Stomach (tissue), 9 donors: ENCODE measurements around the gene KLC4. TPM values are rescaled to one million over a fixed set of nuclear protein-coding genes. Genes with fewer than 3 reads are reported as not detected.

Experiments used
- DNase-seq, 2 donors: peaks; one replicate each; pipeline versions ENCODE4 v3.0.0 to v3.0.0-alpha.2; 2013 to 2019
- H3K27ac ChIP-seq, 5 donors: fragments of 200-600 bp in 4 of 5; sonication (generic) in 4 of 5; one replicate each; pipeline ENCODE4 v1.5.1; 2013 to 2019; ENCODE audit warnings: mild to moderate bottlenecking in 1 of 5, moderate library complexity in 1 of 5
- H3K27me3 ChIP-seq, 3 donors: fragments of 200-600 bp; sonication (generic); one replicate each; pipeline ENCODE4 v1.5.1; 2017 to 2019; ENCODE audit warnings: mixed run types in 1 of 3
- H3K36me3 ChIP-seq, 4 donors: fragments of 200-600 bp; sonication (generic); 1 replicate in 3 of 4; 2 replicates in 1 of 4; pipeline ENCODE4 v1.5.1; 2016 to 2019
- H3K4me1 ChIP-seq, 4 donors: fragments of 200-600 bp; sonication (generic); one replicate each; pipeline ENCODE4 v1.5.1; 2016 to 2019
- H3K4me3 ChIP-seq, 4 donors: fragments of 200-600 bp; sonication (generic) in 3 of 4; one replicate each; pipeline ENCODE4 v1.5.1; 2016 to 2019; ENCODE audit warnings: mild to moderate bottlenecking in 1 of 4
- H3K9me3 ChIP-seq, 4 donors: fragments of 200-600 bp; sonication (generic); one replicate each; pipeline ENCODE4 v1.5.1; 2016 to 2019
- CTCF ChIP-seq, 7 experiments: fragments of 450-650 bp in 4 of 7; fragments of 200-600 bp in 3 of 7; sonication (generic) in 3 of 7; IDR thresholded peaks; one replicate each; pipeline ENCODE4 v1.5.1; 2016 to 2019; ENCODE audit warnings: antibody characterized with exemption in 7 of 7, control low read depth in 2 of 7, mild to moderate bottlenecking in 1 of 7
- EP300 ChIP-seq: sonication (generic); formaldehyde crosslinking; IDR thresholded peaks from one replicate; pipeline ENCODE4 v1.6.1; 2017; ENCODE audit warnings: antibody characterized with exemption
- POLR2A ChIP-seq, 4 donors: fragments of 450-650 bp; IDR thresholded peaks; one replicate each; pipeline ENCODE4 v1.6.1; 2016; ENCODE audit warnings: antibody characterized with exemption in 4 of 4, control low read depth in 2 of 4, mild to moderate bottlenecking in 1 of 4, moderate library complexity in 1 of 4
- POLR2AphosphoS5 ChIP-seq, 3 donors: sonication (generic); formaldehyde crosslinking; IDR thresholded peaks; one replicate each; pipeline ENCODE4 v1.6.1; 2016; ENCODE audit warnings: antibody characterized with exemption in 3 of 3
- WGBS, 5 donors: extraction: QIAGEN DNeasy Blood & Tissue Kit in 3 of 5; methylation state at CpG; one replicate each; pipeline versions ENCODE4 v1.1.5 to v1.1.7; 2013 to 2018; 5-methylcytosine and 5-hydroxymethylcytosine counted together
- intact Hi-C: fragments of 100-400 bp; cut with DNase I; formaldehyde crosslinking; loops from one replicate; pipeline ENCODE4 v1.15.1; 2023; ENCODE audit warnings: low total_unique reads
- polyA plus RNA-seq, 3 donors: library from polyadenylated mRNA; stranded (reverse); fragments of 200-250 nt; gene quantifications; one replicate each; pipeline ENCODE4 v1.2.3, GENCODE V29; 2013
- total RNA-seq, 5 donors: library from RNA; depleted of rRNA; stranded (reverse); fragments of >200 nt; gene quantifications; one replicate each; pipeline versions ENCODE4 v1.1.0 to v1.2.3, GENCODE V29; 2014 to 2016
- donor health status: healthy with polysubstance abuse.
- donor health status: Bipolar disorder and iron deficiency.
- donor health status: healthy.

Gene KLC4
- total and polyA plus RNA-seq, 8 donors = 23.5 to 410 (median 48.3) TPM

GRCh38 chr6:43124481-43124880, 65.0 kb downstream of the KLC4 start:
- H3K36me3 ChIP-seq = no peaks in the 10 kb centered on the region
- H3K4me1 ChIP-seq = peaks cover 9 to 44% (median 28%) of the 10 kb centered on the region in 4 donors
- no peaks in the 10 kb centered on the region for H3K9me3 ChIP-seq
- 57 to 87% (median 72%) methylated on average over 2 to 6 of the region's 6 CpGs for WGBS, 5 donors
- H3K27ac ChIP-seq = peak overlapping the region in 1 of 5 donors; percentile 44
- intact Hi-C loops = no loop called here
- no peak for DNase-seq
- no peak overlapping the region for H3K4me3 ChIP-seq
- no peaks in the 10 kb centered on the region for H3K27me3 ChIP-seq
- TF ChIP-seq POLR2AphosphoS5 (IDR thresholded peaks at IDR 0.05) (no peak), EP300 (no peak), POLR2A (IDR thresholded peaks at IDR 0.05) (no peak), CTCF (IDR thresholded peaks at IDR 0.05) (no peak)

Other genes with a start within 250 kb of the KLC4 start
- 100 to 1,000 TPM in 1 of 5 donors, 10 to 100 TPM in 3, 1 to 10 TPM in 1; 7.2 to 105 (median 21.4) TPM for gene RPL7L1, start 180.0 kb upstream of the KLC4 start, total RNA-seq
- 10 to 100 TPM; 28.2 to 47.8 (median 47.6) TPM for gene RPL7L1, start 180.0 kb upstream of the KLC4 start, polyA plus RNA-seq
- not detected for gene PTCRA, start 143.6 kb upstream of the KLC4 start, total RNA-seq
- gene PTCRA, start 143.6 kb upstream of the KLC4 start, polyA plus RNA-seq = not detected
- 10 to 100 TPM in 4 of 5 donors, 1 to 10 TPM in 1; 2.2 to 45.5 (median 30.3) TPM for gene CNPY3, start 130.2 kb upstream of the KLC4 start, total RNA-seq
- 10 to 100 TPM; 21.7 to 33.7 (median 25.8) TPM for gene CNPY3, start 130.2 kb upstream of the KLC4 start, polyA plus RNA-seq
- gene GNMT, start 98.9 kb upstream of the KLC4 start, total RNA-seq = 10 to 100 TPM in 1 of 5 donors, 1 to 10 TPM in 1, under 1 TPM in 1, not detected in 2; 0.45 to 21.3 (median 1.8) TPM
- 100 to 1,000 TPM in 1 of 3 donors, 10 to 100 TPM in 2; 14.4 to 121 (median 73.2) TPM for gene GNMT, start 98.9 kb upstream of the KLC4 start, polyA plus RNA-seq
- gene PEX6, start 80.5 kb upstream of the KLC4 start, total RNA-seq = 100 to 1,000 TPM in 1 of 5 donors, 10 to 100 TPM in 2, 1 to 10 TPM in 2; 5.5 to 118 (median 23.9) TPM
- gene PEX6, start 80.5 kb upstream of the KLC4 start, polyA plus RNA-seq = 10 to 100 TPM; 13.0 to 16.4 (median 15.1) TPM
- gene PPP2R5D, start 75.1 kb upstream of the KLC4 start, total RNA-seq = 100 to 1,000 TPM in 1 of 5 donors, 10 to 100 TPM in 4; 19.6 to 517 (median 40.6) TPM
- 10 to 100 TPM; 21.0 to 23.7 (median 21.5) TPM for gene PPP2R5D, start 75.1 kb upstream of the KLC4 start, polyA plus RNA-seq
- 10 to 100 TPM in 4 of 5 donors, 1 to 10 TPM in 1; 3.6 to 61.3 (median 27.7) TPM for gene MEA1, start 45.7 kb upstream of the KLC4 start, total RNA-seq
- 100 to 1,000 TPM in 2 of 3 donors, 10 to 100 TPM in 1; 95.2 to 118 (median 102) TPM for gene MEA1, start 45.7 kb upstream of the KLC4 start, polyA plus RNA-seq
- 10 to 100 TPM; 40.0 to 88.5 (median 66.5) TPM for gene KLHDC3, start 45.4 kb upstream of the KLC4 start, total RNA-seq
- gene KLHDC3, start 45.4 kb upstream of the KLC4 start, polyA plus RNA-seq = 10 to 100 TPM; 57.7 to 85.0 (median 84.2) TPM
- gene RRP36, start 38.0 kb upstream of the KLC4 start, total RNA-seq = 10 to 100 TPM in 4 of 5 donors, 1 to 10 TPM in 1; 3.5 to 61.1 (median 37.1) TPM
- gene RRP36, start 38.0 kb upstream of the KLC4 start, polyA plus RNA-seq = 10 to 100 TPM; 27.8 to 47.7 (median 39.6) TPM
- gene CUL7, start 5.8 kb upstream of the KLC4 start, total RNA-seq = 10 to 100 TPM in 4 of 5 donors, 1 to 10 TPM in 1; 9.9 to 26.1 (median 14.1) TPM
- gene CUL7, start 5.8 kb upstream of the KLC4 start, polyA plus RNA-seq = 1 to 10 TPM; 4.4 to 5.9 (median 4.7) TPM
- gene MRPL2, start 197 bp upstream of the KLC4 start, total RNA-seq = 10 to 100 TPM in 2 of 5 donors, 1 to 10 TPM in 3; 3.5 to 28.1 (median 8.8) TPM
- gene MRPL2, start 197 bp upstream of the KLC4 start, polyA plus RNA-seq = 10 to 100 TPM; 40.0 to 74.8 (median 49.8) TPM
- 10 to 100 TPM in 4 of 5 donors, 1 to 10 TPM in 1; 8.2 to 64.9 (median 28.8) TPM for gene PTK7, start 16.7 kb downstream of the KLC4 start, total RNA-seq
- gene PTK7, start 16.7 kb downstream of the KLC4 start, polyA plus RNA-seq = 10 to 100 TPM in 2 of 3 donors, 1 to 10 TPM in 1; 4.0 to 31.1 (median 12.1) TPM
- gene SRF, start 111.6 kb downstream of the KLC4 start, total RNA-seq = 10 to 100 TPM; 10.5 to 40.6 (median 25.5) TPM
- gene SRF, start 111.6 kb downstream of the KLC4 start, polyA plus RNA-seq = 10 to 100 TPM; 21.7 to 25.6 (median 22.5) TPM
- 100 to 1,000 TPM in 1 of 5 donors, 10 to 100 TPM in 4; 22.8 to 120 (median 53.9) TPM for gene CUL9, start 122.6 kb downstream of the KLC4 start, total RNA-seq
- gene CUL9, start 122.6 kb downstream of the KLC4 start, polyA plus RNA-seq = 10 to 100 TPM; 35.7 to 49.7 (median 40.3) TPM
- 100 to 1,000 TPM in 1 of 5 donors, 10 to 100 TPM in 3, not detected in 1; 42.9 to 136 (median 66.5) TPM for gene DNPH1, start 169.8 kb downstream of the KLC4 start, total RNA-seq
- 100 to 1,000 TPM; 109 to 158 (median 113) TPM for gene DNPH1, start 169.8 kb downstream of the KLC4 start, polyA plus RNA-seq
- under 1 TPM in 2 of 5 donors, not detected in 3; 0.14 to 0.37 TPM for gene TTBK1, start 183.8 kb downstream of the KLC4 start, total RNA-seq
- under 1 TPM; 0.05 to 0.15 (median 0.12) TPM for gene TTBK1, start 183.8 kb downstream of the KLC4 start, polyA plus RNA-seq
- not detected for gene SLC22A7, start 238.6 kb downstream of the KLC4 start, total RNA-seq
- gene SLC22A7, start 238.6 kb downstream of the KLC4 start, polyA plus RNA-seq = not detected
- under 1 TPM in 1 of 5 donors, not detected in 4; 0.92 TPM for gene CRIP3, start 249.2 kb downstream of the KLC4 start, total RNA-seq
- 1 to 10 TPM in 1 of 3 donors, under 1 TPM in 1, not detected in 1; 0.37 to 1.6 TPM for gene CRIP3, start 249.2 kb downstream of the KLC4 start, polyA plus RNA-seq